Adrenal gland (tissue), 12 donors: ENCODE measurements around the gene FAAP100. TPM values are rescaled to one million over a fixed set of nuclear protein-coding genes. Genes with fewer than 3 reads are reported as not detected.

Experiments used
- DNase-seq, 7 donors: peaks; one replicate each; pipeline ENCODE4 v3.0.0-alpha.2; 2019 to 2020
- H3K27ac ChIP-seq, 5 donors: fragments of 200-600 bp; sonication (generic) in 4 of 5; 1 replicate in 3 of 5; 2 replicates in 2 of 5; pipeline versions ENCODE4 v1.5.1 to v1.8.0; 2016 to 2020; ENCODE audit warnings: mild to moderate bottlenecking in 1 of 5
- H3K27me3 ChIP-seq: fragments of 200-600 bp; 2 replicates; pipeline ENCODE4 v1.8.0; 2021
- H3K36me3 ChIP-seq, 2 donors: fragments of 200-600 bp; replicated peaks in 1 of 2; 1 replicate in 1 of 2; 2 replicates in 1 of 2; pipeline versions ENCODE4 v1.5.1 to v1.8.0; 2018 to 2022
- H3K4me1 ChIP-seq, 2 donors: fragments of 200-600 bp; replicated peaks in 1 of 2; 1 replicate in 1 of 2; 2 replicates in 1 of 2; pipeline versions ENCODE4 v1.5.1 to v1.8.0; 2018 to 2021
- H3K4me3 ChIP-seq, 4 donors: fragments of 200-600 bp; sonication (generic) in 3 of 4; one replicate each; pipeline ENCODE4 v1.5.1; 2016 to 2018
- H3K9me3 ChIP-seq, 3 donors: fragments of 200-600 bp; sonication (generic) in 1 of 3; replicated peaks in 1 of 3; 1 replicate in 2 of 3; 2 replicates in 1 of 3; pipeline versions ENCODE4 v1.5.1 to v1.8.0; 2016 to 2021
- POLR2A ChIP-seq, 2 donors: fragments of 450-650 bp; IDR thresholded peaks; one replicate each; pipeline ENCODE4 v1.6.1; 2017; ENCODE audit warnings: antibody characterized with exemption in 2 of 2, mild to moderate bottlenecking in 2 of 2, moderate library complexity in 1 of 2
- WGBS, 4 donors: extraction: QIAGEN DNeasy Blood & Tissue Kit in 2 of 4; methylation state at CpG; one replicate each; pipeline versions ENCODE4 v1.1.5 to v1.1.7; 2013 to 2017; 5-methylcytosine and 5-hydroxymethylcytosine counted together
- intact Hi-C, 2 donors: fragments of 100-400 bp; cut with DNase I; formaldehyde crosslinking; loops; one replicate each; pipeline versions ENCODE4 v1.14.1 to v1.15.0; 2022 to 2023
- polyA plus RNA-seq, 3 donors: library from polyadenylated mRNA; stranded (reverse); fragments of 200-250 nt in 2 of 3; fragments of 350-450 nt in 1 of 3; fragmentation: Illumina TruSeq in 1 of 3; extraction: RNeasy Lipid Tissue Mini Kit (QIAGEN cat#74804) in 1 of 3; gene quantifications; one replicate each; pipeline ENCODE4 v1.2.3, GENCODE V29; 2013 to 2014
- small RNA-seq, 2 donors: library from RNA; depleted of rRNA; stranded (forward); fragments of <200 nt; gene quantifications; one replicate each; pipeline ENCODE3, GENCODE V24; 2016
- total RNA-seq, 9 donors: library from RNA; depleted of rRNA in 4 of 9; stranded (reverse); fragments of >200 nt in 4 of 9; fragments of 120-200 nt in 1 of 9; fragmentation: NEBNext Ultra II Directional in 1 of 9; extraction: Animal tissue kit (Norgen Biotek cat#: 25700) in 1 of 9; gene quantifications; one replicate each; pipeline versions ENCODE4 v1.1.0 to v1.2.4, GENCODE V29; 2013 to 2023
- TF ChIP-seq, protein P1 (sequence below), 6 experiments: fragments of 450-650 bp in 4 of 6; fragments of 200-600 bp in 2 of 6; sonication (generic) in 1 of 6; IDR thresholded peaks; 1 replicate in 5 of 6; 2 replicates in 1 of 6; pipeline versions ENCODE4 v1.5.1 to v1.8.0; 2016 to 2021; ENCODE audit warnings: antibody characterized with exemption in 6 of 6, mild to moderate bottlenecking in 2 of 6, moderate library complexity in 1 of 6
- donor health status: healthy with polysubstance abuse.
- donor health status: Bipolar disorder and iron deficiency.
- donor health status: DM: yes; HTN: yes; CAD: no.
- donor health status: DM: no; HTN: no; CAD: no.
- donor health status: DM: no; HTN: no; CAD: no.
- donor health status: DM: yes; HTN: yes; CAD: no.

Gene FAAP100
- total and polyA plus RNA-seq, 12 donors, result 2.5 to 89.0 (median 31.7) TPM

DNA sequence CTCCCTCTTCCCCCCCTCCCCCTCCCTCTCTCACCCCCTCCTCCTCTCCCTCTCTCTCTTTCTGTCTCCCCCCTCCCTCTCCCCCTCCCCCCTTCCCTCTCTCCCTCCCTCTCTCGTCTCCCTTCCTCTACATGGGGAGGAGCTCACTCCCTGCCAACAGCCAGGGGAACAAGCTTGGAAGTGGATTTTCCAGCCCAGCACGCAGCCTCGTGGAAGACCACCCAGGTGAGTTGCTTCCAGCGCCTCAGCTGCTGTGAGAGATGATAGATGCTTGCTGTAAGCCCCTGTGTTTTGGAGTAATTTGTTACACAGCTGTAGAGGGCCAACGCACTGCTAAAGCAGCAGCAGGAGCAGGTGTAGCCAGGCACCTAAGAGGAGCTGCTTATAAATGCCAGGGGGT, 60.4 kb downstream of the FAAP100 start:
- peaks cover 11 to 17% of the 10 kb centered on the region in 2 donors for H3K4me1 ChIP-seq
- intact Hi-C loops, result no loop called here
- H3K27me3 ChIP-seq, result no peaks in the 10 kb centered on the region
- WGBS, 4 donors, result 20 to 34% (median 28%) methylated on average over 1 to 5 of the region's 5 CpGs
- H3K27ac ChIP-seq, result no peak overlapping the region
- no peak overlapping the region for H3K4me3 ChIP-seq
- no peak for TF ChIP-seq POLR2A (IDR thresholded peaks at IDR 0.05)
- TF ChIP-seq, protein P1, sequence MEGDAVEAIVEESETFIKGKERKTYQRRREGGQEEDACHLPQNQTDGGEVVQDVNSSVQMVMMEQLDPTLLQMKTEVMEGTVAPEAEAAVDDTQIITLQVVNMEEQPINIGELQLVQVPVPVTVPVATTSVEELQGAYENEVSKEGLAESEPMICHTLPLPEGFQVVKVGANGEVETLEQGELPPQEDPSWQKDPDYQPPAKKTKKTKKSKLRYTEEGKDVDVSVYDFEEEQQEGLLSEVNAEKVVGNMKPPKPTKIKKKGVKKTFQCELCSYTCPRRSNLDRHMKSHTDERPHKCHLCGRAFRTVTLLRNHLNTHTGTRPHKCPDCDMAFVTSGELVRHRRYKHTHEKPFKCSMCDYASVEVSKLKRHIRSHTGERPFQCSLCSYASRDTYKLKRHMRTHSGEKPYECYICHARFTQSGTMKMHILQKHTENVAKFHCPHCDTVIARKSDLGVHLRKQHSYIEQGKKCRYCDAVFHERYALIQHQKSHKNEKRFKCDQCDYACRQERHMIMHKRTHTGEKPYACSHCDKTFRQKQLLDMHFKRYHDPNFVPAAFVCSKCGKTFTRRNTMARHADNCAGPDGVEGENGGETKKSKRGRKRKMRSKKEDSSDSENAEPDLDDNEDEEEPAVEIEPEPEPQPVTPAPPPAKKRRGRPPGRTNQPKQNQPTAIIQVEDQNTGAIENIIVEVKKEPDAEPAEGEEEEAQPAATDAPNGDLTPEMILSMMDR (IDR thresholded peaks at IDR 0.05), result no peak
- no peaks in the 10 kb centered on the region for H3K9me3 ChIP-seq
- H3K36me3 ChIP-seq, result no peaks in the 10 kb centered on the region
- no peak for DNase-seq

DNA sequence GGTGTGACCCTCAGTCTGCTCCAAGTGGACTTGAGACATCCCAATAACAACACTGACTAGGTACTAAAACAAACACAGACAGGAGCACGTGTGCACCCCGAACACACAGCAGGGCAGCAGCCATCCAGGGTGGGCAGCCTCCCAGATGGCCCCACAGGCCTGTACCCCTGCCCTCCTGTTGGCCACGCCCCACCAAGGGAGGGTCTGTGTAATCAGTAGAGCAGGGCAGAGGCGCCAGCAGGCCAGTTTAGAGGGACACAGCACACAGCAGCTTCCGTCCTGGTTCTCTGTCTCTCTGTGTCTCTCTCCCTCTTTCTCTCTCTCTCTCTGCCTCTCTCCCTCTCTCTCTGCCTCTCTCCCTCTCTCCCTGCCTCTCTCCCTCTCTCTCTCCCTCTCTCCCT, 61.0 kb downstream of the FAAP100 start:
- no peaks in the 10 kb centered on the region for H3K9me3 ChIP-seq
- intact Hi-C loops, result no loop called here
- no peaks in the 10 kb centered on the region for H3K27me3 ChIP-seq
- DNase-seq, result no peak
- TF ChIP-seq POLR2A (IDR thresholded peaks at IDR 0.05), result no peak
- TF ChIP-seq, protein P1 (IDR thresholded peaks at IDR 0.05), result no peak
- no peak overlapping the region for H3K4me3 ChIP-seq
- 25 to 52% (median 35%) methylated on average over 3 to 5 of the region's 5 CpGs for WGBS, 4 donors
- H3K27ac ChIP-seq, result no peak overlapping the region
- H3K36me3 ChIP-seq, result no peaks in the 10 kb centered on the region
- H3K4me1 ChIP-seq, result peaks cover 11 to 17% of the 10 kb centered on the region in 2 donors

DNA sequence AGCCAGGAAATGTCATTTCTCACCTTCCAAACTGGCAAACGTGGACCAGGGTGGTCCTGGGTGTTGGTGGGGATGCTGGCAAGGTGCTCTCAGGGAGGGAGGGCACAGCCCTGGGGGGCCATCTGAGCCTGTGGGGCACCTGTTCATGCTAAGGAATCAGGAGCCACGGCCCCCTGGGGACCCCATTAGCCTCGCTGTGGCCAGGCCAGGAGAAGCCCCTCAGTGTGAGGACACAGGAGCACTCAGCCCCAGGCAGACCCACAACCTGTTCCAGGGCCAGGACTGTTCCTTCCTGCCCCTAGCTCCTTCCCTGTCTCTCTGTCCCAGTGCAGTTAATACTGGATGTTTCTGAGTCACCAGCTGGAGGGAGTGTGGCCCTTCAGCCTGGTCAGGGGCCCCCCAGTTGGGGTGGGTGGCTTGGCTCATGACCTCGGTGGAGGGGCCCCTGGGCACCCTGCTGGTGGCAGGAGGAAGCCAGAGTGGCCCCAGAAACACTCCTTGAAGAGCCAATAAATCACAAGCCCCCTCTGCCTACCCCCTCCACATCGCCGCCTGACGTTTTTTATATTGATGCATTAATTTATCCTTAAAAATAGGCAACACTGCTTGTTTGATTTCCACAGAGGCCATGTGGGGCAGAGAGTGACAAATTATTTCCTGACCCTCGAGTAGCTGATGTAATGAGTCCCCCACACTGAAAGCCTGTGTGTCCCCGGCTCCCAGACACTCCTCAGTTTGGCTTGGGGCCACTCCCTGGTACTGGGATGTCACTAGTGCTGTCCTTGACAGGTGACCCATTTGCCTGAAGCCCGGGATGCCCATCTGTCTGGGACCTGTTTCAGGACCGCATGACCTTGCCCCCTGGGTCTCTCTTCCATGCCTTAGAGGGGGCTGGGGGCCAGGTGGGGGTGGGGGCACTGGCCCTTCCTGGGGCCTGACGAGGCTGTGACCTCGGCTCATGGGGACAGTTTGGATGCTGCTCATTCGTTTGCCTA, 61.9 kb downstream of the FAAP100 start:
- TF ChIP-seq, protein P1 (IDR thresholded peaks at IDR 0.05), result no peak
- no peak for TF ChIP-seq POLR2A (IDR thresholded peaks at IDR 0.05)
- intact Hi-C loops, result loop anchor here (5.0 to 10.0 kb wide), 3 partner anchors 95 to 345 kb away; partner anchors contain the start of gene BAHCC1 (in 1 of the 2)

More for the DNA sequence above, 61.9 kb downstream of the FAAP100 start:
- no peak overlapping the region for H3K27ac ChIP-seq
- WGBS, 4 donors, result 43 to 58% (median 49%) methylated on average over 7 to 14 of the region's 14 CpGs
- no peak overlapping the region for H3K4me3 ChIP-seq
- no peaks in the 10 kb centered on the region for H3K36me3 ChIP-seq
- no peak for DNase-seq
- H3K4me1 ChIP-seq, result peaks cover 11 to 17% of the 10 kb centered on the region in 2 donors
- no peaks in the 10 kb centered on the region for H3K9me3 ChIP-seq
- no peaks in the 10 kb centered on the region for H3K27me3 ChIP-seq

Small RNA genes lying within 50 kb of the gene (small RNA-seq; reads per million reads assigned to genes)
- 0 reads per million in 2 donors for gene RF00019

Other genes starting within 250 kb of the FAAP100 start
- gene BAHCC1, start 156.9 kb downstream of the FAAP100 start, total RNA-seq, result 10 to 100 TPM in 8 of 9 donors, 1 to 10 TPM in 1; 1.7 to 35.3 (median 18.5) TPM
- gene BAHCC1, start 156.9 kb downstream of the FAAP100 start, polyA plus RNA-seq, result 10 to 100 TPM in 2 of 3 donors, 1 to 10 TPM in 1; 2.1 to 68.0 (median 18.2) TPM
- 1,000 to 10,000 TPM in 8 of 9 donors, 100 to 1,000 TPM in 1; 842 to 6,446 (median 2,440) TPM for gene ACTG1, start 39.6 kb downstream of the FAAP100 start, total RNA-seq
- 1,000 to 10,000 TPM in 2 of 3 donors, 100 to 1,000 TPM in 1; 828 to 1,140 (median 1,059) TPM for gene ACTG1, start 39.6 kb downstream of the FAAP100 start, polyA plus RNA-seq
- 1 to 10 TPM in 4 of 9 donors, under 1 TPM in 5; 0.22 to 1.9 (median 0.72) TPM for gene FSCN2, start 24.0 kb downstream of the FAAP100 start, total RNA-seq
- gene FSCN2, start 24.0 kb downstream of the FAAP100 start, polyA plus RNA-seq, result 1 to 10 TPM in 1 of 3 donors, under 1 TPM in 1, not detected in 1; 0.51 to 1.7 TPM
- 100 to 1,000 TPM in 3 of 9 donors, 10 to 100 TPM in 6; 62.3 to 140 (median 80.9) TPM for gene NPLOC4, start 84.8 kb upstream of the FAAP100 start, total RNA-seq
- 100 to 1,000 TPM in 1 of 3 donors, 10 to 100 TPM in 2; 41.7 to 115 (median 52.5) TPM for gene NPLOC4, start 84.8 kb upstream of the FAAP100 start, polyA plus RNA-seq
- 1 to 10 TPM in 7 of 9 donors, under 1 TPM in 2; 0.18 to 5.9 (median 2.1) TPM for gene TSPAN10, start 84.8 kb upstream of the FAAP100 start, total RNA-seq
- gene TSPAN10, start 84.8 kb upstream of the FAAP100 start, polyA plus RNA-seq, result 1 to 10 TPM in 2 of 3 donors, under 1 TPM in 1; 0.27 to 3.9 (median 2.2) TPM
- gene PDE6G, start 104.2 kb upstream of the FAAP100 start, total RNA-seq, result 1 to 10 TPM in 5 of 9 donors, under 1 TPM in 1, not detected in 3; 0.35 to 2.3 (median 1.7) TPM
- gene PDE6G, start 104.2 kb upstream of the FAAP100 start, polyA plus RNA-seq, result 1 to 10 TPM; 1.2 to 5.9 (median 2.6) TPM
- gene OXLD1, start 114.3 kb upstream of the FAAP100 start, total RNA-seq, result 10 to 100 TPM; 30.9 to 67.0 (median 50.2) TPM
- gene OXLD1, start 114.3 kb upstream of the FAAP100 start, polyA plus RNA-seq, result 100 to 1,000 TPM in 2 of 3 donors, 1 to 10 TPM in 1; 3.7 to 166 (median 120) TPM
- 10 to 100 TPM in 8 of 9 donors, 1 to 10 TPM in 1; 7.5 to 23.5 (median 15.6) TPM for gene CCDC137, start 114.4 kb upstream of the FAAP100 start, total RNA-seq
- gene CCDC137, start 114.4 kb upstream of the FAAP100 start, polyA plus RNA-seq, result 10 to 100 TPM; 12.6 to 46.0 (median 15.0) TPM
- gene ARL16, start 131.4 kb upstream of the FAAP100 start, total RNA-seq, result 10 to 100 TPM; 22.2 to 40.3 (median 29.9) TPM
- 100 to 1,000 TPM in 1 of 3 donors, 10 to 100 TPM in 2; 18.5 to 105 (median 79.8) TPM for gene ARL16, start 131.4 kb upstream of the FAAP100 start, polyA plus RNA-seq
- 100 to 1,000 TPM in 3 of 9 donors, 10 to 100 TPM in 6; 51.7 to 167 (median 95.4) TPM for gene HGS, start 131.7 kb upstream of the FAAP100 start, total RNA-seq
- 100 to 1,000 TPM; 130 to 384 (median 300) TPM for gene HGS, start 131.7 kb upstream of the FAAP100 start, polyA plus RNA-seq
- 10 to 100 TPM; 24.0 to 98.8 (median 85.2) TPM for gene MRPL12, start 151.0 kb upstream of the FAAP100 start, total RNA-seq
- gene MRPL12, start 151.0 kb upstream of the FAAP100 start, polyA plus RNA-seq, result 100 to 1,000 TPM in 2 of 3 donors, 10 to 100 TPM in 1; 60.7 to 159 (median 141) TPM
- 10 to 100 TPM in 8 of 9 donors, 1 to 10 TPM in 1; 8.8 to 36.1 (median 19.6) TPM for gene SLC25A10, start 159.9 kb upstream of the FAAP100 start, total RNA-seq
- gene SLC25A10, start 159.9 kb upstream of the FAAP100 start, polyA plus RNA-seq, result 10 to 100 TPM in 2 of 3 donors, 1 to 10 TPM in 1; 3.5 to 33.1 (median 29.2) TPM